Superior temporal gyrus (tissue), 1 donor: ENCODE measurements around the gene MYPOP.

Experiments
- DNase-seq: peaks from one replicate; pipeline ENCODE4 v3.0.0-alpha.2; 2016; ENCODE audit errors: extremely low spot score

Gene MYPOP

GRCh38 chr19:45863335-45863839 lies 39.0 kb downstream of the MYPOP start:
- no peak for DNase-seq

DNA sequence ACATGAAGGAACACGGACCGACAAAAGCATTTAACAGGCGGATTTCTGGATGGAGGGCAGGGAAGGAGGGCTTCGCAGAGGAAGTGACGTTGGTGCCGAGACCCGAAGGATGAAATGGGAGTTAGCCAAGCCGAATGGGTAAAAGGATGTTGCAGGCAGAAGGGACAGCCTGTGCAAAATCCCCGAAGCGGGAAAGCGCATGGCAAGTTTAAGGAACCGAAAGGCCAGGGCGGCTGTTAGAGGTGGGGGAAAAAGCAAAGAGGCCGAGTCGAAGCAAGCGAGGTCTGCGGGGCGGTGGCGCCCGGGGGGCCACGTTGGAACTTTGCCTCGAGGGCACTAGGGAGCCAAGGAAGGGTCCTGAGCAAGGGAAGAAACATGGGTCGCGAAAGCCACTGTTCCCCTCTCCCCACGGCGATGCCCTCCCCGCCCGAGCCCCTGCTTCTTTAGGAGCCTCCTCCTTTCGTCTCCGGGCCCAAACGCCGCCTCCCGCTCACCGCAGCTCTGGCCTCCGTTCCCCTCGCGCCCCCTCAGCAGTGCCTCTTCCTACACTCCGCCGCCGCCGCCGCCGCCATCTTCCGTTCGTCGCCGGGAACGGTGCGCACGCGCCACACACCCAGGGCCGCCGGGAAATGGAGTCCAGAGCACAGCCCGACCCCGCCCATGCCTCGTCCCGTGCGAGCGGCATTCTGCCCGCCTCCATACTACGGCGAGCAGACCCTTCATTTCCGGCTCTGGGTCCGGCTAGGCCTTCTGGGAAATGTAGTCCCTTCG lies 39.7 kb downstream of the MYPOP start, which contains the start of gene SYMPK:
Gene SYMPK, minus strand, starts transcription at position 584 of the 771 bp plus-strand sequence. CDS start 8,652 bp downstream, outside the sequence.
- DNase-seq = peak; percentile 99

DNA sequence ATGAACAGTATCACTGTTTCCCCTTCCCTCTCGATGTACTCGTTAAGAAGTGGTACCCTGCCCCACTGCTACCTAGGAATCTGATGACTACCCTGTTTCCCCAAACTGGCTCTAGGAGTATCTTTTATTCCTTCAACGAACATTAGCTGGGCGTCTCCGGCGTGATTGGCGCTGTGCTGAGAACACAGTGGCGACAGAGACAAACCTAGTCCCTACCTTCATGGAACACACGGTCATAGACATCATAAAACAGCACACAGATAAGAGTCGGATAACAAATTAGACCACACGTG lies 40.2 kb downstream of the MYPOP start:
- no peak for DNase-seq

DNA sequence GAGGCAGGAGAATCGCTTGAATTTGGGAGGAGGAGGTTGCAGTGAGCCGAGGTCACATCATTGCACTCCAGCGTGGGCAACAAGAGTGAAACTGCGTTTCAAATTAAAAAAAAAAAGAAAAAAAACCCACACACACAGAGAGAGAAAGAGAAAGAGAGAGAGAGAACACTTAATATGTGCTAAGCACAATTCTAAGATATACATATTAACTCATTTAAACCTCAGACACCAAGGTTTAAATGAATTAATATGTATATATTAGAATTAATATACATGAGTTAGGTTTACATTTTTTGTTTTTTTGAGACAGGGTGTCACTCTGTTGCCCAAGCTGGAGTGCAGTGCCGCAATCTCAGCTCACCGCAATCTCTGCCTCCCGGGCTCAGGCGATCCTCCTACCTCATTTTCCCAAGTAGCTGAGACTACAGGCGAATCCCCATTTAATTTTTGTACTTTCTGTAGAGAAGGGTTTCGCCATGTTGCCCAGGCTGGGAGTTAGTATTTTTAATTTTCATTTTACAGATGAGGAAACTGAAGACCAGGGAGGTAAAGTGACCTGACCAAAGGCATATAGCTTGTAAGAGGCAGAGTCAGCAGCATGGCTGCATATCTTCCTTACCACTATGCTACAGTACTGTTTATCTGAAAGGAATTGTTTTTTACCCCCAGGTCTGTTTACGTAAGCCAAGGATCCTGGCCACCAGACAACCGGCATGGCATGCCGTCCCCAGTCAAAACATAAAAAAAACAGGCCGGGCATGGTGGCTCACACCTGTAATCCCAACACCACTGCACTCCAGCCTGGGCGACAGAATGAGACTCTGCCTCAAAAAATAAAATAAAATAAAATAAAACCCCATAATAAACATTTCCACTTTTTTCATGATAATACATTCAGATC lies 41.8 kb downstream of the MYPOP start:
- DNase-seq = no peak

- no peak for DNase-seq
These were observed 48.1 kb downstream of the MYPOP start for GRCh38 chr19:45854167-45854778.

GRCh38 chr19:45852983-45853382 lies 49.4 kb downstream of the MYPOP start:
- no peak for DNase-seq

DNA sequence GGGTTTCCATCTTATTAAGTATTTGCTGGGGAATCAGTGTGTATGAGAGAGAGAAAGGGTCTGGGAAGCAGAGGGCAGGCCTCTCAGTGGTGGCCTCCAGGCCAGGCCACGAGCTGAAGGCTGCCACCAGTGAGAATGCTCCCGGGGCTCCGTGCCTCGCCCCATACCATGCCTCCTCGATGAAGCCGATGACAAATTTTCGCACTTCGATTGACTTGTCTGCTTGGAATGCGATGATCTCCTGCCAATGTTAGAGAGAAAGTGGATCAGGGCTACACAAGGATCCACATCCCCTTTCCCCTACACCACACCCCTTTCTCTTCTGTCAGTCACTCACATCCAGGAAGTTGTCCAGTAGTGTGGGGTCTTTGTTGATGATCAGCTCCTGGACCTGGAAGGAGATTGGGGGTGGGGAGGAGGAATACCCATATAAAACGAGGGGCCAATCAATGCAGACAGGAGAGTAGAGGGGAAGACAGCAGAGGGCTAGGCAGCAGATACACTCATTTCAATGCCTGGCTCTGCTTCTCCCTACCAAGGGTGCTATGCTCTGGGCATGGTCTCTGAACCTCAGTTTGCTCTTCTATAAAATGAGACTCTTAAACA lies 50.2 kb downstream of the MYPOP start:
- no peak for DNase-seq

- DNase-seq = no peak
These were observed 53.5 kb downstream of the MYPOP start for GRCh38 chr19:45848922-45849321.

DNA sequence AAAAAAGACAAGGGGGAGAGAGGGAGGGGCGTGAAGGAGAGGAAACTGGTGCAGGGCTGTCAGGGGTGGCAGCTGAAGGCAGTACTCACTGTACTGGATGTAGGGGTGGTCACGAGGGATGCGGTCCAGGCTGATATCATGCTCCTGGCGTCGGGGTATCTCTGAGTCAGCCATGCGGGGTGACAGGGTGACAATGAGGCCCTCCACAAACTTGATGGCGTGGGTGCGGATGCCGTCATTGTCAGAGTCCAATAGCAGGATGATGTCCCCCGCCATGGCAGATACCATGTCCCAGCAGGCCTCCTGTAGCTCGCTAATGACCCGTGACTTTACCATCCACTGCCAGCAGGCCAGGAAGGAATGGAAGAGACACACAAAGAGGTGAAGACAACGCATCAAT lies 54.8 kb downstream of the MYPOP start:
- no peak for DNase-seq

DNA sequence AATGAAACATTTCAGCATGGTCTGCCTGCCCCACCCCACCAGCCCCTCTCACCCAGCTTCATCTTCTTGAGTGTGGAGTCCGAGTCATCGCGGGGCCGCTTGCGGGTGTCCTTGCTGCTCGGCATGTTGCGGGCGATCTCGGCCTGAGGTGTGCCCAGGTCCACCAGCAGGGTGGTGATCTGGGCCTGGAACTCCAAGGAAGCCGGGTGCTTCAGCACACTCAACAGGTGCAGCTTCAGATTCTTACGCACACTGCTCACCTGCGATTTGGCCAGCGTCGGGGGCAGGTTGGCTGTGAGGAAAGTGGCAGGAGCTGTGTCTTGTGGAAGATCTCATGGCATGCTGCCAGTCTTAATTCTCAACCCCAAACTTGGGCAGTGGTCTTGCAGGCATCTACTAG lies 60.2 kb downstream of the MYPOP start:
- DNase-seq = no peak
